Activated naive CD4-positive, alpha-beta T cell treated with Interleukin-2 at 50 U/mL for 16 hours (primary cell): Measurements from ENCODE around the gene HMGXB3.
A peak's percentile ranks its signal among the peaks of the same experiment; 100 is the strongest.

Experiments used
- DNase-seq: peaks from one replicate; pipeline ENCODE4 v3.0.0-alpha.2; 2020

HMGXB3 gene

DNA sequence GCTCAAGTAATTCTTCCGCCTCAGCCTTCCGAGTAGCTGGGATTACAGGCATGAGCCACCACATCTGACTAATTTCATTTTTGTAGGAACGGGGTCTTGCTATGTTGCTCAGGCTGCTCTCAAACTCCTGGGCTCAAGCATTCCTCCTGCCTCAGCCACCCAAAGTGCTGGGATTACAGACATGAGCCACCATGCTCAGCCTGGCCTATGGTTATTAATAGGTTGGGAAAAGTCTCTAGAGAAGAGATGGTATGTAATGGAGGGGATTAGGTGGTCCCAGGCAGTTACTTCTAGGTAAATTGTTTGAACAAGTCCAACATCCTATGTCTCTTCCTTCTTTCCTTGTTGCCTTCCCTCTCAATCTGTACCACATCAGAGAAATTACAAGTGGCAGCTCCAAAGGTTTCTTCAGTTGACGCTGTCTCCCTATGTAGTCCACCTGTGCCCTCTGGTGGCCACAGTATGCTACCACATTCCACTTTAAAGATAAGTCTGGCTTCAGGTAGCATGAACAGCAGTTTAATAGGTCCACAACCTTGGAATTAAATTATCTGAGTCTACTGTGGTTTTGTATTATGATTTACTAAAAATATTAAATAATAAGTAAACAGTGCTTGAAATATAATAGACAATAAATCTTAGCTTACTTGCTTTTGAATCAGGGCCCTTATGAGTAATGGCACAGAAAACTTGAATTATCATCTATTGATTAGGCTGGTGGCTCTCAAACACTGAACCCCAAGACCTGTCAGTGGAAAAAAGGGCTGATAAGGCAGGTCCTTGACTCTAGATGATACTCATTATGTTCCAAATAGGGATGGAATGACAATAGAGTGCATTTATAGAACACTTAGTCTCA, 9.8 kb upstream of the HMGXB3 start:
- DNase-seq = peak; percentile 67

DNA sequence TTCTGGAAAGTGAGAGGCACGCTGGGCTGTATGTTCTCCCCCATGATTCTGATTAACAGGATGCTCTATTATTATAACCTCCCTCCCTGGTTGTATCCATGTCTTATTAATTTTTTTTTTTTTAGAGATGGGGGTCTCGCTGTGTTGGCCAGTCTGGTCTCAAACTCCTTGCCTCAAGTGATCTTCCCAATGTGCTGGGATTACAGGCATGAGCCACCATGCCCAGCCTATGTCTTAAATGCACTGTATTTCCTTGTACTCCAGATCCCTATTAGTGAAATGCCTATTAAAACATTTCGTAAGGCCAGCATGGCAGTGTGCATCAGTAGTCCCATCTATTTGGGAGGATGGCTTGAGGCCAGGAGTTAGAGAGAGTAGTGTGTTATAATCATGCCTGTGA, 7.1 kb upstream of the HMGXB3 start:
- no peak for DNase-seq

DNA sequence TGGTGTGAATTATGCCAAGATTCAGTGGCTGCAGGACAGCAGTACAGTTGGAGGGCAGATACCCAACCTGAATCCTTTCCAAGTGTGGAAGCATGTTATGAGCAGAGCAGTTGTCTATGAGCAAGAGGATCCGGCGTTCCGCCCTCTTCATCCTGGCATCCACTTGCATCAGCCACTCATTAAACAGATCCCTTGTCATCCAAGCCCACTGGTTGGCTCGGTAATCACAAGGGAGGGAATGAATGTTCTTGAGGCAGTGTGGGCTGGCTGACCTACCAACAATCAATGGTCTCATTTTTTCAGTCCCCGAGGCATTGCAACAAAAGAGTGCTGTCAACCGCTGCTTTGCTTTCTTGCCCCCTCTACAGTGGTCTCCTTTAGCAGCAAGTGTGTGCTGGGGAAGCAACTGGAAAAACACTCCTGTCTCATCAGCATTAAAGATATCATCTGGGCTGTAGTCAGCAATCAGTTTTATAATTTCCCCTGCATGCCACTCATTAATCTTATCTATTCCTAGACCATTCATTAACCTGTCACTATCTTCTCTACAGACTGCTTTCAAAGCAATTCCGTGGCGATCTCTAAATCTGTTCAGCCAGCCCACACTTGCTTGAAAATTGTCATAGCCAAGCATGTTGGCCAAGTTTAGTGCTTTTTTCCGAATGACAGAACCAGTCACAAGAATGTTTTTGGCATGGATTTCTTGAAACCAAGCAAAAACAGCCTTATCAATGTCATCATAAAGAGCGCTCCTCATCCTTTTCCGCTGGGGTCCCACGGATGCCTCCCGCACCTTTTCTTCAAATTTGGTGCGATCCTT, 4.9 kb upstream of the HMGXB3 start:
- no peak for DNase-seq

DNA sequence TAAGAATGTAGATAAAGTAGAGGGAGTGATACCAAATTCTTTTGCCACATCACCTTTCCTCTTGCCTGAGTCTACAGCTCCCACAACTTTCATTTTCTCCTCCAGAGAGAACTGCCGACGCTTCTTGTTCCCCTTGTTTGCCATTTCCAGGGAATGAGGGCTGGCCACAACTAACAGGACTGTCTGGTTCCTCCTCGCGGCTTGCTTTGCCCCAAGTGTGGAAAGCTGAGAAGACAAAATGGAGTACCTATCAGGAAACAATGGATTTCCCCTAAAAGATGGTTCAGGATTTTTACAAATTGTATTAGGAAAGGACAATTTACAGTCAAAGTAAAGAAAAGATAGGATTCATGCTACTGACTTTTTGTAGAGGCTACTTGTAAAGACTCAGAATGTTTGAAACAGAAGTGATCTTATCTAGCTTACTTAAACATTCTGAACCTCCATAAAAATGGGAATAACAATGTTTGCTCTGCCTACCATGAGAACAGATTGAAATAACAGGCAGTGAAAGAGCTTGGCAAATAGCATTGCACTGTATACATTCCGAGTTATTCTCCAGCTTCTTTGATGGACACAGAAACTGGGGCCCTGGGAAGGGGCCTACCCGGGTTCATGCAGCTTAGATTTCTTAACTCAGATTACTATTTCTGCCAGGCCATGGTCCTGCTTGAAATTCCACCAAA, 4.2 kb upstream of the HMGXB3 start:
- DNase-seq = no peak

GRCh38 chr5:149998281-149998680, 2.3 kb upstream of the HMGXB3 start:
- no peak for DNase-seq

- no peak for DNase-seq
These were observed 1.2 kb upstream of the HMGXB3 start for GRCh38 chr5:149999359-149999758.

DNA sequence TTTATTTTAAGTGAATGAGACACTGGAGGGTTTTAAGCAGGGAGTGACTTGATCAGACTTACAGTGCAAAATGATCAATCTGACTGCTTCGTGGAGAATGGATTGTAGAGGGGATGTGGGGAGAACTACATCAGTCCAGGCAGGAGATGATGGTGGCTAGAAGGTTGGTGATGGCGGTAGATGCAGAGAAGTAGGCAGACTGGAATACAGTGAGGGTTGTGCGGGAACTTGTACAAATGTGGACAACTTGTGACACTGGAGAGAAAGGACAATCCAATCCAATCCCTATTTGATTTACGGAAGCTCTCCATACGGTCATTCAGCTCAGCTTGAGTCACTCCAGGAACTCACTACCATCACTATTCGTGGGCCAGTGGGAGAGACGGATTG, 678 bp upstream of the HMGXB3 start:
- no peak for DNase-seq

DNA sequence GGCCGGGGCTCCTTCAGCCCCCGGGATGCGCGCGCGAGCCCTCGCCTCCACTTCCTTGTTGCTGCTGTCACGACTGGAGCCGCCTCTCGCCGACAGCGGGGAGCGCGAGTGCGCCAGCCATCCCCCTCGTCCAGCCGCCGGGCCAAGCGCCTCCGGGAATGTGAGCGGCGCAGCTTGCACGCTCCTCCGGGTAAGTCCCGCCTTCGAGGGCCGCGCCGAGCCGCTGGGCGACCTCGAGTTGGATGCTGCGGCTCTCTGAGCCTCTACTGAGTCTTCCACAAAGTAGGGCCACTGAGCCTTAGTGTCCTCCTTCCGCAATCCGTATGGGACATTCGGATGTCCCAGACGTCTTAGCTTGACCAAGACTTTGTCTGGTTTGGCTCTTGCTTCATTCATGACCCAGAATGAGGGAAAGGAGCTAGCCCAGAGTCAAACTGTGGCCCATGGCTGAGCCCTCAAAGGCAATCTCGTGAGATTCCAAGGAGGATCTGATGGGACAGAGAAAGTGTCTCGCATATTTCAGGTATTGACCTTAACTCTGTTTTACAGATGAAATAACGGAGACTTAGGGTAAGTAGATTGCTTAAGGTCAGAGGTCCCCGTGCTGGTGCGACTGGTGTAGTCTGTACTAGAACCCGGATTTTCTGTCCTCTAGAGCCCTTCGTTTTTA, 586 bp downstream of the HMGXB3 start:
- peak; percentile 53 for DNase-seq

- peak; percentile 60 for DNase-seq
These were observed 1.3 kb downstream of the HMGXB3 start for GRCh38 chr5:150001660-150002486.

DNA sequence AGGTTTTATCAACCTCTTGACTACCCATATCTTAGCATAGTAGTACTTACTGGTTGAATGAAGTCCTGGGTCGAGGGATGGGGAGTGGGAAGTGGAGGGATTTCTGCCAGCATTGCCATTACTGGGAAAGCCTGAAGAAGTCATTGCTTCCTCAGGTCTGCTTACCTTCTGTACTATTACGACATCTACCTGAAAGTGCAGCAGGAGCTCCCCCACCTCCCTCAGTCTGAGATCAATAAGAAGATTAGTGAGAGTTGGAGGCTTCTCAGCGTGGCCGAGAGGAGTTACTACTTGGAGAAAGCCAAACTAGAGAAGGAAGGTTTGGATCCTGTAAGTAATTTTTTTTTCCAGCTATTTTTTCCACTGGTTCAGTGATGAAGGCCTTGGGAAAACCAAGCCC, 5.8 kb downstream of the HMGXB3 start:
- no peak for DNase-seq

DNA sequence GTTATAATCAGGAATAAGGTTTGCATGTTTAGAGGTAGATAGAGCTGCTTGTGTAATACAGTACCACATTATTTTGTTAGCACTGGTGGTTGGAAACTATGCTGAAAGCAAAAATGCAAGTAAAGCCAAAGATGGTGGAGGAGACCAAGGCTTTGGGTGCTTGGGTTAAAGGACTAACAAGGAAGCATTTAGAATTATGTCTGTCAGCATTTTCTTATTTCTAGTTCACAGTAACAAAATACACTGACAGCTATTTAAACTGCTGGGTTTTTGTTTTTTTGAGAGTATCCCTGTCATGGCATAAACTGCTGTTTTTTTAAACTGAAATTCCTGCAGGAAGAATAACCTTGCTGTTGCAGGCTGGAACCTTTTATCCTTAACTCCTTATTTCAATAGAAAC, 6.5 kb downstream of the HMGXB3 start:
- DNase-seq = no peak

DNA sequence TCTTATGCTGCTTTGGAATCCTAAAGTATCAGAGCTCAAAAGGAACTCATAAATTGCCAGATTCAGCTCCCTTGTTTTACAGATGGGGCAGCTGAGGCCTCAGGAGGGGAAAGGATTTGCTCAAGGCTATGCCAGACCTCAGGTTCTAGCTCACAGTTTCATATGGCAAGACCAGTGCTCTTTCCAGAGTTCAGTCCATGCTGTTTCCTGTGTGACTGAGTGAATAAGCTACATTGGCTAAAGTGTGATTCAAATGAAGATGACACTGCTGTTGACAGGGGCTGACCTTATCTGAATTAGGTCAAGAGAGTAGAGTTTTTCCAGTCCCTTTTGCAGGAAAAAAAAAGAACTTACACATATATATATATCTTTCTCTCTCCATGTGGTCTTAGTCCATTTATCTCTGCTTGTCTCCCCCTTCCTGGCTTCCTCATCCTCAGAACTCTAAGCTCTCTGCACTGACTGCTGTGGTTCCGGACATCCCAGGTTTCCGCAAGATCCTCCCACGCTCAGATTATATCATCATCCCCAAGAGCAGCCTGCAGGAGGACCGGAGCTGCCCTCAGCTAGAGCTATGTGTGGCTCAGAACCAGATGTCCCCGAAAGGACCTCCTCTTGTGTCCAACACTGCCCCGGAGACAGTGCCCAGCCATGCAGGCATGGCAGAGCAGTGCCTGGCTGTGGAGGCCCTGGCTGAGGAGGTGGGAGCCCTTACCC, 9.3 kb downstream of the HMGXB3 start:
- DNase-seq = no peak

GRCh38 chr5:150013931-150014330, 13.4 kb downstream of the HMGXB3 start:
- no peak for DNase-seq

DNA sequence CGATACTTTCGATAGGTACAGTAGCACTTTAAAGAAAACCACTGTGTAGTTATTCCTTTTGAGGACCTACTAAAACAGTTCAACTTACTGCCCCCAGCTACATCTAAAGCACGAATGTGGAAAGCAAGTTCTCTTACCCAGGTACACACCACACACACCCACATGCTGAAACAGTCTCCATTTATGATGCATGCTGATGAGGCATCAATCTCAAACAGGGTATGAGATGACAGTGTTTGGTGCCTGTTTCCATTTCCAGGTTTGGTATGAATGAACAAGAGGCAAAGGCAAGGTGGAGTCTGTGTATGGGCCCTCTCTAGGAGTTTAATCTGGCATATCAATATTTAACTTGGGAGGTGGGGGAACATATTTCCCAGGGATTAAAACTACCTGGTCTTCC, 13.9 kb downstream of the HMGXB3 start:
- no peak for DNase-seq

DNA sequence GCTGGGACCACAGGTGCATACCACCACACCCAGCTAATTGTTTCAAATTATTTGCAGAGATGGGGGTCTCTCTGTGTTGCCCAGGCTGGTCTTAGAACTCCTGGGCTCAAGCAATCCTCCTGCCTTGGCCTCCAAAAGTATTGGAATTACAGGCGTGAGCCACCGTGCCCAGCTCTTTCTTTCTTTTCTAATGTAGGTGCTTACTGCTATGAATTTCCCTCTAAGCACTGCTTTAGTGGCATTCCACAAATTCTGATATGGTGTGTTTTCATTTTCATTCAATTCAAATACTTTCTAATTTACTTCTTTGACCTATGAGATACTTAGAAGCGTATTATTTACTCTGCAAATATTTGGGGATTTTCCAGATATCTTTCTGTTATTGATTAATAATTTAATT, 14.9 kb downstream of the HMGXB3 start:
- no peak for DNase-seq

DNA sequence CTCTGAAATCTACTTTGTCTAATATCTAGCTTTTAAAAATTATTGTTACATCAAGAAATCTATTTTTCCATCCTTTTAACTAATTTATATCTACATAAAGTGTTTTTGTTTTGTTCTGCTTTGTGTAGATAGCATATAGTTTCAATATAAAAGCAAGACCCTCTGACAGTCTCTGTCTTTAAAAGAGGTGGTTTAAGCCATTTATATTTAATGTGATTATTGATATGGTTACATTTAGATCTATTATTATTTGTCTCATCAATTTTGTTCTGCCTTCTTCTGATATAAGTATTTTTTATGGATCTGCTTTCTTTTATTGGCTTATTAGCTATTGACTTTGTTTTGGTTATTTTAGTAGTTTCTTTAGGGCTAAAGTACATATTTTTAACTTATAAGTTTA, 16.0 kb downstream of the HMGXB3 start:
- no peak for DNase-seq

GRCh38 chr5:150017226-150018005, 16.9 kb downstream of the HMGXB3 start:
- no peak for DNase-seq

DNA sequence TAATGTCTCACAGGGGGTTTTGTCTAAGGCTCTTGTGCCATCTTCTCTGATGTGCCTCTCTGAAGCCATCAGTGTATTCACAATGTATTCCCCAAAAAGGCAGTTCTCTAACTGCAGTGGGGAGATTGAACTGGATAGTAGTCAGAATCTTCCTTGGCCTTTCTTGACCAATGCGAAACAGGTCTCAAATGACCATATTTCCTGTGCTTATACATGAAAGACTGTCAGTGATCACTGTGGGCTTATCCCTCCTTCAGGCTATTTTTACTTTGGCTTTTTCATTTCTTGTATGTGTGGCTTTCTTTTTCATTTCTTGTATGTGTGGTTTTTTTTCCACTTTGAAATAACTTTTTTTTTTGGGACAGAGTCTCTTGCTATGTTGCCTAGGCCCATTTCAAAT, 19.7 kb downstream of the HMGXB3 start:
- DNase-seq = no peak

GRCh38 chr5:150021491-150022157, 21.1 kb downstream of the HMGXB3 start:
- DNase-seq = no peak

DNA sequence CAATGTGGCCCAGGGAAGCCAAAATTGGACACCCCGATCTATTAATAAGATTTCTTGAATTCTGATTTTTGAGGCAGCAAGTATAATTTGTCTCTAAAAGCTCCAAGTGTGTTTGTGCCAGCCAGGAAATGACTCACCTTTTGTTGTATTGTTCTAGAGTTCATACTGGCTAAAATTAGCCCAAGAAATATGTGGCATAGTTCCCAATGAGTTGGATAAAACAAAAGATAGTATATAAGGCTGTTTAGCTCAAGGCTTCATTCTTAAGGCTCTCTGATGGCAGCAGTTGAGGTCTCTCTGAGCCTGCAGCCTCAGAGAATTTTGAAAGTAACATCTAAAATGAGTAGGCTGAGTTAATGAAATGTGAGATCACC, 21.6 kb downstream of the HMGXB3 start:
- DNase-seq = no peak
